ENCODE data around the gene YTHDF1. TPM values are rescaled to one million over a fixed set of nuclear protein-coding genes. Genes with fewer than 3 reads are reported as not detected.
A peak's percentile ranks its signal among the peaks of the same experiment; 100 is the strongest.

The YTHDF1 gene
- total RNA-seq, 1 donor from 2014 or later, result 27.7 TPM

- no peaks in the 10 kb centered on the region for H3K27me3 ChIP-seq
- H3K4me3 ChIP-seq, result no peak overlapping the region
- TF ChIP-seq POLR2AphosphoS5 (IDR thresholded peaks at IDR 0.05; ENCODE audit: insufficient read depth in 1 of 2, low read depth in 1 of 2) (no peak), POLR2A (IDR thresholded peaks at IDR 0.05) (no peak), CTCF (IDR thresholded peaks at IDR 0.05) (no peak)
- intact Hi-C loops (cut with DNase I), result no loop called here
- H3K27ac ChIP-seq, result no peak overlapping the region
- no peak for DNase-seq (ENCODE audit: extremely low spot score in 2 of 2)
- peaks cover 10% of the 10 kb centered on the region for H3K4me1 ChIP-seq
- H3K36me3 ChIP-seq, result no peaks in the 10 kb centered on the region
- no peaks in the 10 kb centered on the region for H3K9me3 ChIP-seq
Observed at GRCh38 chr20:63261795-63262528, 46.0 kb upstream of the YTHDF1 start.

- no peak for DNase-seq (ENCODE audit: extremely low spot score in 2 of 2)
- Histone ChIP-seq H3K27ac (peak overlapping the region; percentile 20), H3K36me3 (no peaks in the 10 kb centered on the region), H3K27me3 (no peaks in the 10 kb centered on the region), H3K4me1 (peaks cover 10% of the 10 kb centered on the region), H3K9me3 (no peaks in the 10 kb centered on the region), H3K4me3 (no peak overlapping the region)
- TF ChIP-seq CTCF (IDR thresholded peaks at IDR 0.05) (no peak), POLR2A (IDR thresholded peaks at IDR 0.05) (no peak), POLR2AphosphoS5 (IDR thresholded peaks at IDR 0.05; ENCODE audit: insufficient read depth in 1 of 2, low read depth in 1 of 2) (no peak)
- intact Hi-C loops (cut with DNase I), result no loop called here
Observed at GRCh38 chr20:63261060-63261794, 45.3 kb upstream of the YTHDF1 start.

GRCh38 chr20:63260521-63260920 lies 44.6 kb upstream of the YTHDF1 start:
- no peaks in the 10 kb centered on the region for H3K36me3 ChIP-seq
- H3K27me3 ChIP-seq, result no peaks in the 10 kb centered on the region
- no peaks in the 10 kb centered on the region for H3K9me3 ChIP-seq
- H3K27ac ChIP-seq, result no peak overlapping the region
- no peak overlapping the region for H3K4me3 ChIP-seq
- TF ChIP-seq POLR2A (IDR thresholded peaks at IDR 0.05) (no peak), CTCF (IDR thresholded peaks at IDR 0.05) (no peak), POLR2AphosphoS5 (IDR thresholded peaks at IDR 0.05; ENCODE audit: insufficient read depth in 1 of 2, low read depth in 1 of 2) (no peak)
- peaks cover 10% of the 10 kb centered on the region for H3K4me1 ChIP-seq
- intact Hi-C loops (cut with DNase I), result no loop called here
- no peak for DNase-seq (ENCODE audit: extremely low spot score in 2 of 2)

GRCh38 chr20:63259734-63260460 lies 44.0 kb upstream of the YTHDF1 start:
- TF ChIP-seq CTCF (IDR thresholded peaks at IDR 0.05) (no peak), POLR2A (IDR thresholded peaks at IDR 0.05) (no peak), POLR2AphosphoS5 (IDR thresholded peaks at IDR 0.05; ENCODE audit: insufficient read depth in 1 of 2, low read depth in 1 of 2) (no peak)
- no peak overlapping the region for H3K4me3 ChIP-seq
- no peaks in the 10 kb centered on the region for H3K27me3 ChIP-seq
- DNase-seq (ENCODE audit: extremely low spot score in 2 of 2), result no peak
- H3K4me1 ChIP-seq, result peaks cover 11% of the 10 kb centered on the region
- no peaks in the 10 kb centered on the region for H3K9me3 ChIP-seq
- H3K27ac ChIP-seq, result no peak overlapping the region
- intact Hi-C loops (cut with DNase I), result no loop called here
- no peaks in the 10 kb centered on the region for H3K36me3 ChIP-seq

Measured in vagina (tissue), 2 donors.